Left cardiac atrium (tissue), 2 donors: Measurements from ENCODE around the gene VGF. TPM values are rescaled to one million over a fixed set of nuclear protein-coding genes. Genes with fewer than 3 reads are reported as not detected.

Experiments
- microRNA-seq, 2 donors: library from miRNA; unstranded; fragments of <30 nt; microRNA quantifications; one replicate each; pipeline ENCODE4 v1.2.0, GENCODE V29; 2020
- total RNA-seq, 2 donors: library from RNA; stranded (reverse); fragmentation: NEBNext Ultra II Directional; extraction: Animal tissue kit (Norgen Biotek cat#: 25700); gene quantifications; one replicate each; pipeline ENCODE4 v1.2.1, GENCODE V29; 2021
- donor health status: DM: no; HTN: yes; CAD: no; lungs with severe emphysema.
- donor health status: DM: yes; HTN: yes; CAD: no.

The VGF gene
- total RNA-seq, 2 donors from 2014 or later: not detected

Small RNA genes lying within 50 kb of the gene (microRNA-seq; reads per million reads assigned to microRNA genes)
- 0 reads per million in 2 donors for gene MIR4653

Other genes with a start within 250 kb of the VGF start
- gene MUC3A, start 216.0 kb downstream of the VGF start, total RNA-seq: under 1 TPM; 0.35 to 0.76 TPM
- gene MUC12, start 196.0 kb downstream of the VGF start, total RNA-seq: under 1 TPM; 0.35 to 0.39 TPM
- not detected for gene MUC17, start 145.5 kb downstream of the VGF start, total RNA-seq
- gene TRIM56, start 80.1 kb downstream of the VGF start, total RNA-seq: 10 to 100 TPM; 20.7 to 22.4 TPM
- 10 to 100 TPM in 1 of 2 donors, 1 to 10 TPM in 1; 2.4 to 41.6 TPM for gene SERPINE1, start 38.5 kb downstream of the VGF start, total RNA-seq
- gene AP1S1, start 11.1 kb downstream of the VGF start, total RNA-seq: 10 to 100 TPM; 14.9 to 18.9 TPM
- gene NAT16, start 14.7 kb upstream of the VGF start, total RNA-seq: not detected
- gene MOGAT3, start 35.5 kb upstream of the VGF start, total RNA-seq: not detected
- 10 to 100 TPM; 49.6 to 59.1 TPM for gene PLOD3, start 52.0 kb upstream of the VGF start, total RNA-seq
- 10 to 100 TPM; 48.0 to 53.9 TPM for gene ZNHIT1, start 52.6 kb upstream of the VGF start, total RNA-seq
- gene CLDN15, start 72.2 kb upstream of the VGF start, total RNA-seq: 1 to 10 TPM; 5.5 to 6.1 TPM
- 100 to 1,000 TPM; 251 to 257 TPM for gene FIS1, start 79.5 kb upstream of the VGF start, total RNA-seq
- 10 to 100 TPM; 15.7 to 17.0 TPM for gene IFT22, start 156.2 kb upstream of the VGF start, total RNA-seq
- gene COL26A1, start 197.3 kb upstream of the VGF start, total RNA-seq: not detected